Omental fat pad (tissue), 4 donors: ENCODE measurements around the gene VPS41. TPM values are rescaled to one million over a fixed set of nuclear protein-coding genes. Genes with fewer than 3 reads are reported as not detected.

Experiments
- ATAC-seq: fragments of 150-250 bp; one replicate; pipeline ENCODE4 v1.9.1; 2016; ENCODE audit warnings: mild to moderate bottlenecking, moderate library complexity; ENCODE audit not compliant: low FRiP score
- DNase-seq: peaks from one replicate; pipeline ENCODE4 v3.0.0-alpha.2; 2019; ENCODE audit warnings: low spot score
- CTCF ChIP-seq, 3 donors: fragments of 450-650 bp; IDR thresholded peaks; one replicate each; pipeline ENCODE4 v1.5.1; 2016 to 2017; ENCODE audit warnings: antibody characterized with exemption in 3 of 3, mild to moderate bottlenecking in 3 of 3, moderate library complexity in 2 of 3
- total RNA-seq, 4 donors: library from RNA; depleted of rRNA; stranded (reverse); fragments of >200 nt; gene quantifications; one replicate each; pipeline ENCODE4 v1.1.0, GENCODE V29; 2016

The VPS41 gene
- total RNA-seq, 4 donors from 2014 or later: 28.9 to 44.9 (median 33.4) TPM

DNA sequence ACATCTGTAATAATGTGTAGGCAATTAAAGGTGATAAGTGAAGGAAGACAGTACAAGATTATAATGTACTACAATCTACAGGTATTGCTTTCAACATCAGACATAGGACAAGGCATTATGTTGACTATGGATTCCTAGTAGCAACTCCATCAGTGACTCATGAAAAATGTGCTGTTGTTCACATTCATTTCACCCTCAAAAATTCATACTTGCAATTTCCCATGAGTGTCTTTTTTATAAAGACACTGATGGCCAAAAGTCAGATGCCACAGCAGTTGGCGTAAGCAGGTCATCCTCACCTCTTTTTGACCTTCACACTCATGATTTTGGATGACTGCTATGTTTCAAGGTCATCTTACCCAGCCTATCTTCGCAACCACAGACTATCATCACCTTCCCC lies 177.8 kb downstream of the VPS41 start:
- ATAC-seq (no peak), DNase-seq (no peak)
- no peak for TF ChIP-seq CTCF (IDR thresholded peaks at IDR 0.05)

DNA sequence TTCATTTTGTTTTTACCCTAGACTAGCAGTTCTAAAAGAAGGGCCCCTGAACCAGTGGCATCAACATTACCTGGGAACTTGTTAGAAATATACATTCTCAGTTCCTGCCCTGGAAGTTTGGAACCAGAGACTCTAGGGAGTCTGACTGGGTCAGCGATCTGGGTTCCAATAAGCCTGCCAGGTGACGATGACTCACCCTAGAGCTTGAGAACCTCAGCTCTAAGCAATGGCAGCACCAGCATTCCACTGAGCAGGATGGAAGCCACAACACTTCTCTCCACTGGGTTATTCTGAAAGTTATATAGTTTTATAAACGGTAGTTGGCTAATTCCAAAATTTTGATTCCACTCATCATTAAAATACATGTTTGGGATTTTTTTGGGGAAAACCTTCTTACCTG lies 180.8 kb downstream of the VPS41 start:
- DNase-seq (no peak), ATAC-seq (no peak)
- TF ChIP-seq CTCF (IDR thresholded peaks at IDR 0.05): no peak

GRCh38 chr7:38727184-38727940 lies 181.6 kb downstream of the VPS41 start:
- DNase-seq: no peak
- no peak for TF ChIP-seq CTCF (IDR thresholded peaks at IDR 0.05)
- ATAC-seq: no peak

- TF ChIP-seq CTCF (IDR thresholded peaks at IDR 0.05): no peak
- DNase-seq (no peak), ATAC-seq (no peak)
These were observed 185.7 kb downstream of the VPS41 start for GRCh38 chr7:38723327-38723726.

DNA sequence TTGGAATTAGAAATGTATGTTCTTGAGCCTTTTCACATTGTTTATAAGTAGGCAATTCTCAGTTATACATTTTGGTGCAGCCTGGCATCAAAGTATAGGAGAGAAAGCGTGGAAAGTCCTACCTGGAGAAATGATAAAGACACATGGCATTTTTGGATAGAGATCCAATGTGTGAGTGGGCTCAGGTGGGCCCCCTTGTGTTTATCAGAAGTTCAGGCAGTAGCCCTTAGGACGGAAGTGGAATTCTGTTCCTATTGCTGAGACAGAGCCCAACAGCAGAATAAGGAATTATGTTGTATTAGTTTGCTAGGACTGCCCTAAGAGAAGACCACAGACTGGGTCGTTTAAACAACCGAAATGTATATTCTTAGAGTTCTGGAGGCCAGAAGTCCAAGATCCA lies 192.6 kb downstream of the VPS41 start:
- no peak for DNase-seq
- no peak for ATAC-seq
- no peak for TF ChIP-seq CTCF (IDR thresholded peaks at IDR 0.05)

GRCh38 chr7:38709123-38709522 lies 199.9 kb downstream of the VPS41 start:
- no peak for TF ChIP-seq CTCF (IDR thresholded peaks at IDR 0.05)
- DNase-seq: no peak
- ATAC-seq: no peak

- TF ChIP-seq CTCF (IDR thresholded peaks at IDR 0.05): no peak
- ATAC-seq (no peak), DNase-seq (no peak)
These were observed 204.2 kb downstream of the VPS41 start for GRCh38 chr7:38704751-38705150.
